GM13977 (cell line): ENCODE results near the gene GCHFR.

Source experiments
- DNase-seq: peaks from one replicate; pipeline ENCODE4 v3.0.0; 2012; ENCODE audit warnings: low spot score
- in situ Hi-C: fragments of 300-500 bp; cut with MboI; formaldehyde crosslinking; loops from one replicate; pipeline ENCODE4 v1.12.0; 2022; ENCODE audit warnings: low sequenced_read_pairs, low pct_unique_long_range_greater_than_20kb, mixed read lengths, inconsistent platforms; ENCODE audit not compliant: unreplicated experiment
- TF ChIP-seq, protein P1 (sequence below): IDR thresholded peaks from 2 replicates; pipeline ENCODE4 v1.5.1; 2012; ENCODE audit warnings: mild to moderate bottlenecking, control low read depth; ENCODE audit not compliant: insufficient read depth; ENCODE audit errors: extremely low read depth, missing control alignments

Gene GCHFR

DNA sequence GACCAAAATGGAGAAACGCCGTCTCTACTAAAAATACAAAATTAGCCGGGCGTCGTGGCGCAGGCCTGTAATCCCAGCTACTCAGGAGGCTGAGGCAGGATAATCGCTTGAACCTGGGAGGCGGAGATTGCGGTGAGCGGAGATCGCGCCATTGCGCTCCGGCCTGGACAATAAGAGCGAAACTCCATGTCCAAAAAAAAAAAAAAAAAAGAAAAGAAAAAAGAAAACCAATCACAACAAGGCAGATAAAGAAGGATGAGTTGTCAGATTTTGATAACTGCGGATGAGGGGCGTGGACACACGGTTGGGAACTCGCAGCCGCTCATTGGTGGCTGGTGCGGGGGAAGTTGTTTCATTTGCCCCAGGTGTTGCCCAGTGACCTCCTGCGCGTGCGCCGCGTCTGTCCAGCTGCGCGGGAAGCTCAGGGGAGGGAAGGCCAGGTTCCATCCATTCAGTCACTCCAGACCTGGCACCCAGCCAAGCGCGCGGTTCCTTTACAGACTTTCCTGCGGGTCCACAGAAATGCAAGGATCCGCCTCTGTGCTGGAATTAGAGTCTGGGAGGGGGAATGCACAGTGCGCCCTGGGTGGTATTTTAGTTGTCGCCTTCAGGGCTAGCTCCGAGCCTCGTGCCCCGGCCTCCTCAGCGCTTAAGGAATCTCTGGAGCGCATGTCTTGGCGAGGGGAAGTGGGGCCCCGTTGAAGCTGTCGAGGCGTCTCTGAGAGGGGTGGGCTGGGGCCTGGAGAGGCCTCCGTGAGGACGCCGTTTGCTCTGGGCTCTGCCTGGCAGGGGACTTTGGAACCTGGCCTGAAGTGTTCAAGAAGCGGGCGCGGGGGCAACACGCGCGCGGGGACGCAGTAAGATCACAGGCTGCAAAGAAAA, 708 bp upstream of the GCHFR start:
- in situ Hi-C loops = no loop called here
- peak; percentile 60 for DNase-seq

DNA sequence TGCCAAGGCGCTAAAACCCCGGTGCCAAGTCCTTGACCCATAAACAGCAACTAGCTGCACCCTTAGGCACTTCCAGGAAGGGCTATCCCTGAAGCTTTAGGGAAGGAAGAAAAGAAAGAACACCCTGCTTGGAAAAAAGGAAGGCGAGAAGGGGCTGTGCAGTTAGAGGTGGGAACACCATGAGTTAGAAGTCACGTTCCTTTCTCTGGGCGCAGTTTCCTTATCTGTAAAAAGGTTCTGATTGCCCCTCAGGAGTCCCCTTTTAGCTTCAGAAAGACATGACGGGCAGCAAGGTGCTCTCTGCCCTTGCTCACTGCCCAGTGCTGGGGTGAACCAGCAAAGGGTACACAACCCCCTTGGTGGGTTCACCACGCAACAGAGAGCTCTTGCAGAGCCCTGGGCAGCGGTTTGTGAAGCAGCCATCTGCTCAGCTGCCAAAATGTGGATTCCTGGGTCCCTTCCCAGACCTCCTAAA, 798 bp downstream of the GCHFR start:
- no peak for DNase-seq
- TF ChIP-seq, protein P1, sequence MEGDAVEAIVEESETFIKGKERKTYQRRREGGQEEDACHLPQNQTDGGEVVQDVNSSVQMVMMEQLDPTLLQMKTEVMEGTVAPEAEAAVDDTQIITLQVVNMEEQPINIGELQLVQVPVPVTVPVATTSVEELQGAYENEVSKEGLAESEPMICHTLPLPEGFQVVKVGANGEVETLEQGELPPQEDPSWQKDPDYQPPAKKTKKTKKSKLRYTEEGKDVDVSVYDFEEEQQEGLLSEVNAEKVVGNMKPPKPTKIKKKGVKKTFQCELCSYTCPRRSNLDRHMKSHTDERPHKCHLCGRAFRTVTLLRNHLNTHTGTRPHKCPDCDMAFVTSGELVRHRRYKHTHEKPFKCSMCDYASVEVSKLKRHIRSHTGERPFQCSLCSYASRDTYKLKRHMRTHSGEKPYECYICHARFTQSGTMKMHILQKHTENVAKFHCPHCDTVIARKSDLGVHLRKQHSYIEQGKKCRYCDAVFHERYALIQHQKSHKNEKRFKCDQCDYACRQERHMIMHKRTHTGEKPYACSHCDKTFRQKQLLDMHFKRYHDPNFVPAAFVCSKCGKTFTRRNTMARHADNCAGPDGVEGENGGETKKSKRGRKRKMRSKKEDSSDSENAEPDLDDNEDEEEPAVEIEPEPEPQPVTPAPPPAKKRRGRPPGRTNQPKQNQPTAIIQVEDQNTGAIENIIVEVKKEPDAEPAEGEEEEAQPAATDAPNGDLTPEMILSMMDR = no peak
- in situ Hi-C loops = no loop called here

More for the DNA sequence above, 708 bp upstream of the GCHFR start:
- TF ChIP-seq, protein P1 = no peak

DNA sequence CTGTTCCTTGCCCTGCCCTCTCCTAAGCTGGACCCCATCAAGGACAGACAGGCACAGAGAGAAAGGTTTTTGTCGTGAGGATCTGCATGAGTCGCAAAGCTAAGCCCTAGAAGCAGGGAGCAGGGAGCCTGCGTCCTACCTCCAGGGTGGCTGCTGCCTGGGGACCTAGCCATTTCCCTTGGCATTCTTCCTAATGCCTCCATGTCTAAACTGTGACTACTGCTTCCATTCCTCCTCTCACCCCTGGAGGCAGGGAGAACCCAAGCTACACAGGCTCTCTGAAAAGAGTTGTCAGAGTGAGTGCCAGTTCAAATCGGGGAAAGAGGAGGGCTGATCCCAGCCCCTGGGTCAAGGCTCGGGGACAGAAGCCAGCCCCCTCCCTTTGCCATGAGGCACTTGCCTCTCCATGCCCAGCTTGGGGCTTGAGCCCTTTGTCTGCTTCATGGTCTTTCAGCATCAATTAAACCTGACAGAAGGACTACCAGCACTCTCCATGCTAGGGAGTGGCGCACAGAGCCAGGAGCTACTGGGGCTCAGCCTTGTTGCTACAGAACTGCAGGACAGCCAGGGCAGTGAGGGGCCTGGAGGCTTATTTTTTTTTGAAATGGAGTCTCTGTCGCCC, 2.4 kb downstream of the GCHFR start:
- in situ Hi-C loops = no loop called here
- no peak for DNase-seq
- TF ChIP-seq, protein P1 = no peak

DNA sequence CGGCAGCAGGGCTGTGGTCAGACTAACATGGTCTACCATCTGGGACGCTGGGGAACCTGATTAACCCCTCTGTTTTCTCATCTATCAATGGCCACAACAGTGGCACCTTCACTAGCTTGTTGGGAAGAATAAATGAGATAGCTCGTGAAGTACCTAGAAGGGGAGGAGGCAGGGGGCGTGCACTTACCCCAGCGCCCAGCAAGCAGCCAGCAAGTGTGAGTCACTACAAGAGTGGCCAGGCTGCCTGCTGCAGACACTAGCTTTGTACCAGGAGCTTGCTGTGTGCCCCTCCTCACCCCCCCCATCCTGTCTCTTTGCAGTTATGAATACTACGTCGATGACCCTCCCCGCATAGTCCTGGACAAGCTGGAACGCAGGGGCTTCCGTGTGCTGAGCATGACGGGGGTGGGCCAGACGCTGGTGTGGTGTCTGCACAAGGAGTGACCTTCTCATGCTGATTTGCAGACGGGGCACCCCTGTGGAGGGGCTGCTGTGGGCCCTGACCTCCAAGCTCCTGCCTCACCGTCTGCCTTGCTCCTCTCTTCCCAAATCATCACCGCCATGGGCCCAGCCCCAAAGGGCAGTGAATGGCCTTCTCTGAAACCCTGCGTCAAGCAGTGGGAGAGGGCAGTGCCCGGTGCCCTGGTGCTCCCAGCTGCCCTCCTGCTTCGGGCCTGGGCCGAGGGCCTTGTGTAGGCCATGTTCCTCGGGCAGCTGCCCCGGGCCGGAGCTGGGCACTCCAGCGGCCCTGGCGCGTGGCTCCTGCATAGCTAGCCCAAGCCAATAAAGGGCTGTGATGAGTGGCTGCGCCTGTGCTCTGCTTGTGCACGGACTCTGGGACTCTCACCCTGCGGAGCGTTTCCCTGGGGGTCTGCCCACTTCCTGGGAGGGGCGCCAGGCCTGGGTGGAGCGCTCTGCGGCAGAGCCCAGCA, 3.3 kb downstream of the GCHFR start:
- TF ChIP-seq, protein P1 = no peak
- in situ Hi-C loops = no loop called here
- no peak for DNase-seq

DNA sequence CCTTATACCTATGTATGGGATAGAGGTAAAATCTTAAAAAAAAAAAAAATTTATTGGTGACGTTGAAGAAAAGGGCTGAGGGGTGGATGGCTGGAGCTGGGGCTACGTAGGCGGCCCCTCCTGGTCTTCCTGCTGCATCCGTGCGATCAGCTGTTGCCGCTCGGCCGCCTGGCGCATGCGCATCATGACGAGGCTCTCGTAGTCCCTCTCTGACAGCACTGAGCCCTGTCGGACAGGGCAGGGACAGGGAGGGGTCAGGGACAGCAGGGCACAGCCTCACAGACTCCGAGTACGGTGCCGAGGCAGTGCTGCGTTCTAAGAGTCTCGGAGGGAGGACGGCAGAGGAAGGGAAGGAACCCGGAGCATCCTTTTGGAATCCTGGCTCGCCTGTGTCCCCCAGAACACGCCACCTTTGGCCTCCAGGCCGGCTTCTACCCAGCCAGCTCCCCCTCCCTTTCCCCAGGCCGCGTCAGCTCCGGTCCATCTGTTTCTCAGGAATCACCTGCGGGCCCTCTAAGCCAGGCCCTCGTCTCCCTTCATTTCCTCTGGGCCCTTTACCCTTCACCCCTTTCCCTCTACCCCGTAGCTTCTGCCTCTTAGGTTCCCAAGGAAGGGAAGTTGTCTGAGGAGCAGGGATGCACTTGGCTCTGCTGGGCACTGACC, 4.1 kb downstream of the GCHFR start:
- DNase-seq = no peak
- TF ChIP-seq, protein P1 = no peak
- in situ Hi-C loops = no loop called here
